DMS79 treated with DMSO at 0.1 percent for 48 hours (cell line): Measurements from ENCODE around the gene ANXA11.

Experiments
- DNase-seq: peaks from one replicate; lab custom pipeline; 2025; lab: John Stamatoyannopoulos, UW

ANXA11 gene

GRCh38 chr10:80165173-80165572 is 40.2 kb downstream of the ANXA11 start:
- no peak for DNase-seq

- DNase-seq, result no peak
Measured at GRCh38 chr10:80164596-80164995, 40.7 kb downstream of the ANXA11 start.

GRCh38 chr10:80163741-80164341 is 41.5 kb downstream of the ANXA11 start:
- DNase-seq, result no peak

GRCh38 chr10:80161321-80162083 is 43.8 kb downstream of the ANXA11 start:
- no peak for DNase-seq

- no peak for DNase-seq
Measured at GRCh38 chr10:80160361-80161320, 44.7 kb downstream of the ANXA11 start.

- DNase-seq, result no peak
Measured at GRCh38 chr10:80159166-80159873, 46.0 kb downstream of the ANXA11 start.

- DNase-seq, result no peak
Measured at GRCh38 chr10:80158598-80159127, 46.7 kb downstream of the ANXA11 start.

- DNase-seq, result no peak
Measured at GRCh38 chr10:80158126-80158525, 47.2 kb downstream of the ANXA11 start.

GRCh38 chr10:80157561-80157960 is 47.8 kb downstream of the ANXA11 start:
- DNase-seq, result no peak

- DNase-seq, result no peak
Measured at GRCh38 chr10:80156216-80156615, 49.1 kb downstream of the ANXA11 start.

- no peak for DNase-seq
Measured at GRCh38 chr10:80155696-80156215, 49.6 kb downstream of the ANXA11 start.

GRCh38 chr10:80154978-80155695 is 50.2 kb downstream of the ANXA11 start:
- DNase-seq, result no peak

GRCh38 chr10:80154626-80154977 is 50.7 kb downstream of the ANXA11 start:
- no peak for DNase-seq

- DNase-seq, result no peak
Measured at GRCh38 chr10:80153460-80153859, 51.9 kb downstream of the ANXA11 start.

- DNase-seq, result no peak
Measured at GRCh38 chr10:80152820-80153219, 52.5 kb downstream of the ANXA11 start.

- no peak for DNase-seq
Measured at GRCh38 chr10:80150172-80150571, 55.2 kb downstream of the ANXA11 start.

GRCh38 chr10:80149123-80149522 is 56.2 kb downstream of the ANXA11 start:
- DNase-seq, result no peak

- DNase-seq, result no peak
Measured at GRCh38 chr10:80148166-80148805, 57.1 kb downstream of the ANXA11 start.

- no peak for DNase-seq
Measured at GRCh38 chr10:80146918-80147317, 58.4 kb downstream of the ANXA11 start.
